ENCODE data around the gene ARL5C. TPM values are rescaled to one million over a fixed set of nuclear protein-coding genes. Genes with fewer than 3 reads are reported as not detected.

ARL5C gene
- total RNA-seq, 1 donor from 2014 or later, result not detected

DNA sequence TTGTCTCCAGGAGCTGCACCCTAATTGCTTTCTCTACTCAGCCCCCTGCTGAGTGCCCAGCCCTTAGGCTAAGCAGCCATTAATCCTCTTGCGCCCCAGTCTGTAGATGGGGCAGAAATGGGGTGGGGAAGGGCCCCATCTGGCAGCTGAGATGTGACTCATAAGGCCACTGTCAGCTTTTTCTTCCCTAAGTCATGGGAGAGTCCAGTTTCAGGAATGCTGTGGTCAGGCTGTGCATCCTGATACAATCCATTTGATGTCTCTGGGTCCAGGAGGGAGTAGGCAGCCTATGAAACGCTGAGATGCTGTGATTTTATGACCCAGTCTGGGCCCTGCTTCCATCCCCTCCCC, 26.8 kb downstream of the ARL5C start:
- Histone ChIP-seq H3K36me3 (no peaks in the 10 kb centered on the region), H3K79me2 (ENCODE audit: low read depth) (no peaks in the 10 kb centered on the region), H3K27me3 (no peaks in the 10 kb centered on the region), H3K27ac (no peak overlapping the region), H3K9me3 (ENCODE audit: low read depth) (no peaks in the 10 kb centered on the region), H3K4me3 (no peak overlapping the region), H2AFZ (replicated peaks) (no peak overlapping the region), H3F3A (ENCODE audit: low read depth) (no peaks in the 10 kb centered on the region), H3K4me2 (no peak overlapping the region), H3K9ac (no peak overlapping the region), H3K4me1 (no peaks in the 10 kb centered on the region), H4K20me1 (ENCODE audit: low read depth) (no peaks in the 10 kb centered on the region)
- no peak overlapping the region for H3K4me3 Mint-ChIP-seq
- DNase-seq (ENCODE audit: low spot score), result no peak
- no peaks in the 10 kb centered on the region for H3K36me3 Mint-ChIP-seq
- no peak overlapping the region for H3K27ac Mint-ChIP-seq
- H3K9me3 Mint-ChIP-seq, result no peaks in the 10 kb centered on the region
- peaks cover 9% of the 10 kb centered on the region for H3K27me3 Mint-ChIP-seq (ENCODE audit: insufficient read depth, low read depth)
- TF ChIP-seq, protein P1, sequence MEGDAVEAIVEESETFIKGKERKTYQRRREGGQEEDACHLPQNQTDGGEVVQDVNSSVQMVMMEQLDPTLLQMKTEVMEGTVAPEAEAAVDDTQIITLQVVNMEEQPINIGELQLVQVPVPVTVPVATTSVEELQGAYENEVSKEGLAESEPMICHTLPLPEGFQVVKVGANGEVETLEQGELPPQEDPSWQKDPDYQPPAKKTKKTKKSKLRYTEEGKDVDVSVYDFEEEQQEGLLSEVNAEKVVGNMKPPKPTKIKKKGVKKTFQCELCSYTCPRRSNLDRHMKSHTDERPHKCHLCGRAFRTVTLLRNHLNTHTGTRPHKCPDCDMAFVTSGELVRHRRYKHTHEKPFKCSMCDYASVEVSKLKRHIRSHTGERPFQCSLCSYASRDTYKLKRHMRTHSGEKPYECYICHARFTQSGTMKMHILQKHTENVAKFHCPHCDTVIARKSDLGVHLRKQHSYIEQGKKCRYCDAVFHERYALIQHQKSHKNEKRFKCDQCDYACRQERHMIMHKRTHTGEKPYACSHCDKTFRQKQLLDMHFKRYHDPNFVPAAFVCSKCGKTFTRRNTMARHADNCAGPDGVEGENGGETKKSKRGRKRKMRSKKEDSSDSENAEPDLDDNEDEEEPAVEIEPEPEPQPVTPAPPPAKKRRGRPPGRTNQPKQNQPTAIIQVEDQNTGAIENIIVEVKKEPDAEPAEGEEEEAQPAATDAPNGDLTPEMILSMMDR (IDR thresholded peaks at IDR 0.05), result no peak
- no peak for TF ChIP-seq EZH2phosphoT487 (IDR thresholded peaks at IDR 0.05)
- no peak for TF ChIP-seq EZH2 (IDR thresholded peaks at IDR 0.05)
- peaks cover 9% of the 10 kb centered on the region for H3K4me1 Mint-ChIP-seq

DNA sequence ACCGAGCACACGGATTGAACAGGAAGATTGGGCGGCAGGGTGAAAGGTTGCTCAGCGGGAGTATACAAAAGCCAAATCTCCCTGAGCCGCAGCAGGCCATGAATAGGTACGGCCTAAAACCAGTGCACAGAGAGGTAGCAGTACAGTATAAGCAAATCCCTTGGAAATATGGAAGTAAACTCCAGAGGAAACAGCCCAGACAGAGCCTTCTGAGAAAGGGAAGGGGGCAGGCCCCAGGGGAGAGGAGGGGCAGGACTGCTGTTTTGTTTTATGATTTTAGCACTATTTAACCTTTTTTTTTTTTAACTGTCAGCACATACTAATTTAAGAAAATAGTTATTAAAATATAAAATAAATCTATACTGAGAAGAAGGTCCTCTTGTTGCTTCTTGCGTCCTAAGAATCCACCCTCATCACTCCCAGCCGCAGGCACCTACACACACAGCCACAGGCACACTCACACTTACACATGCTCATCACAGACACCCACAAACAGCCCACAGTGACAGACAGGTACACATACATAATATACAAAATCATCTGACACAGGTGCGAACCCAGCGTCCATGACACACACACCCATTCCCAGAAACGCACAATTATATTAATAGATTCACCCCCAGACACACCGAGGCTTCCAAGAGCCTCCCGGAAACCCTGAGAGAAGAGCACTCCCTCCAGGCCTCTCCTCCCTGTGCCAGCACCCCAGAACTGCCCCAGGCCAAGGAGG, 27.4 kb downstream of the ARL5C start:
- H3K4me1 Mint-ChIP-seq, result peaks cover 9% of the 10 kb centered on the region

DNA sequence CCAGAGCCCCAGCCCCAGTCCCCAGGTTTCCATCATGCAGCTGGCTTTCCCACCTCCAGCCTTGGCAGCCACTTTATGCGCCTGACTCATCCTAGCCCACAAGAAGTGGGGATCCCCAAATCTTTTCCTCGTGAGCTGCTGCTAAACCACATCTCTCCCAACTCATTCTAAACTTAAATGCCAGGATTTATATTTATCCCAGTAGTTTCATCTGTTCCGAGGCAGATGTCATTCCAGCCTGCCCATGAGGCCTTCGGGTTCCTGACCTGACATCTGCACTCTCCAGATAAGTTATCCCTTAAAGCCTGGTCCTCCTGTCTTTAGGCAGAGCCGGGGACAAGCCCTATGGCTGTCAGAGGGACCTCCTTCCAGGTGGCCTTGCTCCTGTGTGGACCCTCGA, 31.1 kb downstream of the ARL5C start:
- H3K4me3 Mint-ChIP-seq, result no peak overlapping the region
- no peaks in the 10 kb centered on the region for H3K79me2 ChIP-seq (ENCODE audit: low read depth)
- H3K4me1 Mint-ChIP-seq, result peaks cover 7% of the 10 kb centered on the region
- no peak overlapping the region for H3K27ac Mint-ChIP-seq
- H3K4me2 ChIP-seq, result no peak overlapping the region
- no peak overlapping the region for H2AFZ ChIP-seq (replicated peaks)
- no peaks in the 10 kb centered on the region for H3F3A ChIP-seq (ENCODE audit: low read depth)
- TF ChIP-seq EZH2 (IDR thresholded peaks at IDR 0.05) (no peak), EZH2phosphoT487 (IDR thresholded peaks at IDR 0.05) (no peak)
- TF ChIP-seq, protein P1 (IDR thresholded peaks at IDR 0.05), result no peak
- H3K9me3 ChIP-seq (ENCODE audit: low read depth), result no peaks in the 10 kb centered on the region
- no peaks in the 10 kb centered on the region for H4K20me1 ChIP-seq (ENCODE audit: low read depth)
- H3K36me3 Mint-ChIP-seq, result no peaks in the 10 kb centered on the region
- H3K27ac ChIP-seq, result no peak overlapping the region
- no peak overlapping the region for H3K9ac ChIP-seq
- H3K36me3 ChIP-seq, result no peaks in the 10 kb centered on the region
- no peak overlapping the region for H3K4me3 ChIP-seq
- H3K4me1 ChIP-seq, result no peaks in the 10 kb centered on the region
- no peaks in the 10 kb centered on the region for H3K9me3 Mint-ChIP-seq
- no peak for DNase-seq (ENCODE audit: low spot score)
- H3K27me3 Mint-ChIP-seq (ENCODE audit: insufficient read depth, low read depth), result peaks cover 6% of the 10 kb centered on the region
- no peaks in the 10 kb centered on the region for H3K27me3 ChIP-seq

More for the DNA sequence above, 27.4 kb downstream of the ARL5C start:
- Histone ChIP-seq H3K27ac (no peak overlapping the region), H3F3A (ENCODE audit: low read depth) (no peaks in the 10 kb centered on the region), H3K4me2 (no peak overlapping the region), H3K36me3 (no peaks in the 10 kb centered on the region), H3K4me3 (no peak overlapping the region), H2AFZ (replicated peaks) (no peak overlapping the region), H3K9ac (no peak overlapping the region), H4K20me1 (ENCODE audit: low read depth) (no peaks in the 10 kb centered on the region), H3K4me1 (no peaks in the 10 kb centered on the region), H3K79me2 (ENCODE audit: low read depth) (no peaks in the 10 kb centered on the region), H3K9me3 (ENCODE audit: low read depth) (no peaks in the 10 kb centered on the region), H3K27me3 (no peaks in the 10 kb centered on the region)
- Mint-ChIP-seq H3K27me3 (ENCODE audit: insufficient read depth, low read depth) (peaks cover 5% of the 10 kb centered on the region), H3K27ac (peak overlapping the region; percentile 27), H3K36me3 (no peaks in the 10 kb centered on the region), H3K4me3 (no peak overlapping the region), H3K9me3 (no peaks in the 10 kb centered on the region)
- no peak for TF ChIP-seq EZH2phosphoT487 (IDR thresholded peaks at IDR 0.05)
- no peak for TF ChIP-seq EZH2 (IDR thresholded peaks at IDR 0.05)
- TF ChIP-seq, protein P1 (IDR thresholded peaks at IDR 0.05), result no peak
- no peak for DNase-seq (ENCODE audit: low spot score)
